Dermis blood vessel endothelial cell (primary cell): Measurements from ENCODE around the gene ATP11A. TPM values are rescaled to one million over a fixed set of nuclear protein-coding genes. Genes with fewer than 3 reads are reported as not detected.

Experiments
- DNase-seq: peaks from one replicate; pipeline ENCODE4 v3.0.0; 2010
- total RNA-seq: library from RNA; depleted of rRNA; stranded (reverse); fragments of >200 nt; gene quantifications from 2 replicates; pipeline ENCODE4 v1.2.3, GENCODE V29; 2014

Gene ATP11A
- total RNA-seq, 1 donor from 2014 or later, result 32.0 TPM

- DNase-seq, result no peak
These were observed 72.2 kb downstream of the ATP11A start for GRCh38 chr13:112761701-112762689.

GRCh38 chr13:112762690-112763080 is 72.8 kb downstream of the ATP11A start:
- no peak for DNase-seq

- DNase-seq, result no peak
These were observed 74.2 kb downstream of the ATP11A start for GRCh38 chr13:112764028-112764427.

GRCh38 chr13:112764864-112765561 is 75.2 kb downstream of the ATP11A start:
- DNase-seq, result no peak

GRCh38 chr13:112765731-112766130 is 75.9 kb downstream of the ATP11A start:
- no peak for DNase-seq

GRCh38 chr13:112766336-112766735 is 76.5 kb downstream of the ATP11A start:
- DNase-seq, result no peak

- DNase-seq, result no peak
These were observed 78.0 kb downstream of the ATP11A start for GRCh38 chr13:112767506-112768471.

GRCh38 chr13:112768795-112769481 is 79.1 kb downstream of the ATP11A start:
- DNase-seq, result no peak

GRCh38 chr13:112769615-112770014 is 79.8 kb downstream of the ATP11A start:
- no peak for DNase-seq

GRCh38 chr13:112770504-112770903 is 80.7 kb downstream of the ATP11A start:
- DNase-seq, result no peak

GRCh38 chr13:112771139-112771876 is 81.5 kb downstream of the ATP11A start:
- DNase-seq, result no peak

GRCh38 chr13:112771877-112772538 is 82.2 kb downstream of the ATP11A start:
- DNase-seq, result no peak

GRCh38 chr13:112772539-112772909 is 82.7 kb downstream of the ATP11A start:
- DNase-seq, result no peak

- no peak for DNase-seq
These were observed 83.1 kb downstream of the ATP11A start for GRCh38 chr13:112772929-112773328.

- no peak for DNase-seq
These were observed 84.0 kb downstream of the ATP11A start for GRCh38 chr13:112773601-112774447.

- no peak for DNase-seq
These were observed 84.6 kb downstream of the ATP11A start for GRCh38 chr13:112774448-112774792.

- DNase-seq, result no peak
These were observed 85.2 kb downstream of the ATP11A start for GRCh38 chr13:112774829-112775565.

GRCh38 chr13:112775791-112776279 is 86.0 kb downstream of the ATP11A start:
- DNase-seq, result no peak

GRCh38 chr13:112776354-112776753 is 86.5 kb downstream of the ATP11A start:
- no peak for DNase-seq
